H9 (cell line): Measurements from ENCODE around the gene TMTC3. TPM values are rescaled to one million over a fixed set of nuclear protein-coding genes. Genes with fewer than 3 reads are reported as not detected.

Experiments
- DNase-seq: peaks from one replicate; pipeline ENCODE4 v3.0.0-alpha.2; 2017
- H2AFZ ChIP-seq: one replicate; pipeline ENCODE4 v1.6.1; 2013; ENCODE audit warnings: mild to moderate bottlenecking, low read length, control low read depth, moderate library complexity
- H2AK5ac ChIP-seq: 2 replicates; pipeline ENCODE4 v1.6.1; 2013; ENCODE audit warnings: low read length, control low read depth, mixed read lengths; ENCODE audit not compliant: insufficient read length
- H2BK120ac ChIP-seq: one replicate; pipeline ENCODE4 v1.6.1; 2013; ENCODE audit warnings: low read depth, mild to moderate bottlenecking, low read length, control low read depth, inconsistent platforms; ENCODE audit not compliant: poor library complexity, severe bottlenecking
- H2BK12ac ChIP-seq: 2 replicates; pipeline ENCODE4 v1.6.1; 2013; ENCODE audit warnings: low read length, control low read depth, mixed read lengths, low read depth; ENCODE audit not compliant: insufficient read length
- H2BK15ac ChIP-seq: 2 replicates; pipeline ENCODE4 v1.6.1; 2013; ENCODE audit warnings: low read depth, low read length, control low read depth
- H2BK20ac ChIP-seq: one replicate; pipeline ENCODE4 v1.6.1; 2013; ENCODE audit warnings: low read depth, mild to moderate bottlenecking, low read length, control low read depth, inconsistent platforms; ENCODE audit not compliant: poor library complexity, severe bottlenecking
- H2BK5ac ChIP-seq: 2 replicates; pipeline ENCODE4 v1.6.1; 2013; ENCODE audit warnings: low read length, control low read depth, mixed read lengths; ENCODE audit not compliant: insufficient read length
- H3K14ac ChIP-seq: 2 replicates; pipeline ENCODE4 v1.6.1; 2013; ENCODE audit warnings: low read length, control low read depth; ENCODE audit not compliant: insufficient read depth
- H3K18ac ChIP-seq: 2 replicates; pipeline ENCODE4 v1.6.1; 2013; ENCODE audit warnings: low read depth, mild to moderate bottlenecking, mixed read lengths, low read length, control low read depth; ENCODE audit not compliant: insufficient read length
- H3K23ac ChIP-seq: 2 replicates; pipeline ENCODE4 v1.6.1; 2013; ENCODE audit warnings: low read length, control low read depth, mixed read lengths, low read depth; ENCODE audit not compliant: insufficient read length
- H3K23me2 ChIP-seq: 2 replicates; pipeline ENCODE4 v1.6.1; 2013; ENCODE audit warnings: low read depth, mild to moderate bottlenecking, mixed read lengths, low read length, control low read depth; ENCODE audit not compliant: insufficient read length, poor library complexity, severe bottlenecking
- H3K27ac ChIP-seq: 2 replicates; pipeline ENCODE4 v1.5.1; 2013; ENCODE audit warnings: low read length, control low read depth, mixed read lengths, low read depth; ENCODE audit not compliant: insufficient read length
- H3K27me3 ChIP-seq: 2 replicates; pipeline ENCODE4 v1.6.1; 2013; ENCODE audit warnings: low read length, control low read depth, inconsistent platforms; ENCODE audit not compliant: insufficient read depth
- H3K4ac ChIP-seq: 2 replicates; pipeline ENCODE4 v1.6.1; 2013; ENCODE audit warnings: low read depth, mild to moderate bottlenecking, control low read depth, inconsistent platforms, low read length, moderate library complexity
- H3K4me1 ChIP-seq: 2 replicates; pipeline ENCODE4 v1.6.1; 2013; ENCODE audit warnings: low read length, control low read depth, inconsistent platforms; ENCODE audit not compliant: insufficient read depth
- H3K4me2 ChIP-seq: 2 replicates; pipeline ENCODE4 v1.6.1; 2013; ENCODE audit warnings: low read length, control low read depth, mixed read lengths; ENCODE audit not compliant: insufficient read length, insufficient read depth
- H3K56ac ChIP-seq: 2 replicates; pipeline ENCODE4 v1.6.1; 2013; ENCODE audit warnings: low read depth, mild to moderate bottlenecking, mixed read lengths, low read length, control low read depth; ENCODE audit not compliant: insufficient read length
- H3K79me1 ChIP-seq: 2 replicates; pipeline ENCODE4 v1.6.1; 2013; ENCODE audit warnings: low read depth, mild to moderate bottlenecking, moderate library complexity, low read length, control low read depth, inconsistent platforms; ENCODE audit not compliant: insufficient read depth, poor library complexity, severe bottlenecking
- H3K79me2 ChIP-seq: 2 replicates; pipeline ENCODE4 v1.6.1; 2013; ENCODE audit warnings: low read length, control low read depth, inconsistent platforms; ENCODE audit not compliant: insufficient read depth
- H3K9ac ChIP-seq: 2 replicates; pipeline ENCODE4 v1.6.1; 2013; ENCODE audit warnings: low read length, control low read depth, mixed read lengths; ENCODE audit not compliant: insufficient read length; ENCODE audit errors: extremely low read depth
- H3K9me3 ChIP-seq: one replicate; pipeline ENCODE4 v1.6.1; 2013; ENCODE audit warnings: low read depth, low read length, inconsistent platforms; ENCODE audit not compliant: control insufficient read depth
- H3T11ph ChIP-seq: one replicate; pipeline ENCODE4 v1.6.1; 2013; ENCODE audit warnings: mild to moderate bottlenecking, low read length, control low read depth, inconsistent platforms
- H4K20me1 ChIP-seq: one replicate; pipeline ENCODE4 v1.6.1; 2013; ENCODE audit not compliant: control insufficient read depth, insufficient read length, insufficient read depth
- H4K5ac ChIP-seq: 2 replicates; pipeline ENCODE4 v1.6.1; 2013; ENCODE audit warnings: low read depth, mild to moderate bottlenecking, mixed read lengths, low read length, control low read depth; ENCODE audit not compliant: insufficient read length
- H4K8ac ChIP-seq: replicated peaks from 2 replicates; pipeline ENCODE4 v1.6.1; 2013; ENCODE audit warnings: low read length, control low read depth, mixed read lengths, low read depth; ENCODE audit not compliant: insufficient read length
- H4K91ac ChIP-seq: 2 replicates; pipeline ENCODE4 v1.6.1; 2013; ENCODE audit warnings: low read depth, mild to moderate bottlenecking, moderate library complexity, mixed read lengths, low read length, control low read depth; ENCODE audit not compliant: insufficient read length
- H3K27ac Mint-ChIP-seq, 3 experiments: 2 replicates in 2 of 3; 3 replicates in 1 of 3; pipeline ENCODE4 v1.8.0; 2020 to 2021; ENCODE audit warnings: mixed read lengths in 3 of 3, mild to moderate bottlenecking in 1 of 3, moderate library complexity in 1 of 3
- H3K27me3 Mint-ChIP-seq: 2 replicates; pipeline ENCODE4 v1.8.0; 2021; ENCODE audit warnings: low read depth, mild to moderate bottlenecking, moderate library complexity, mixed read lengths
- H3K36me3 Mint-ChIP-seq, 3 experiments: 2 replicates in 2 of 3; 3 replicates in 1 of 3; pipeline ENCODE4 v1.8.0; 2020 to 2021; ENCODE audit warnings: low read depth in 3 of 3, mixed read lengths in 3 of 3; ENCODE audit not compliant: insufficient read depth in 1 of 3
- H3K4me1 Mint-ChIP-seq, 2 experiments: 2 replicates each; pipeline ENCODE4 v1.8.0; 2020; ENCODE audit warnings: mixed read lengths in 2 of 2
- H3K4me3 Mint-ChIP-seq, 2 experiments: 2 replicates in 1 of 2; 3 replicates in 1 of 2; pipeline ENCODE4 v1.8.0; 2020 to 2021; ENCODE audit warnings: mild to moderate bottlenecking in 2 of 2, mixed read lengths in 2 of 2, moderate library complexity in 1 of 2
- H3K9me3 Mint-ChIP-seq, 2 experiments: 2 replicates in 1 of 2; 3 replicates in 1 of 2; pipeline ENCODE4 v1.8.0; 2020; ENCODE audit warnings: mild to moderate bottlenecking in 2 of 2, mixed read lengths in 2 of 2, moderate library complexity in 1 of 2
- WGBS: extraction: QIAGEN DNeasy Blood & Tissue Kit; methylation state at CpG from one replicate; pipeline ENCODE4 v1.1.7; 2013; ENCODE audit warnings: missing lambda C conversion rate, low lambda C conversion rate, mixed read lengths; ENCODE audit not compliant: insufficient read length; ENCODE audit errors: extremely low coverage; 5-methylcytosine and 5-hydroxymethylcytosine counted together
- total RNA-seq: library from RNA; stranded (reverse); gene quantifications from 2 replicates; pipeline ENCODE4 v1.2.1, GENCODE V29; 2021
- TF ChIP-seq, protein P1 (sequence below): fragments of 200-600 bp; sonication (generic); conservative IDR thresholded peaks from 3 replicates; pipeline ENCODE4 v1.8.0; 2021; ENCODE audit warnings: antibody characterized with exemption, mild to moderate bottlenecking

Gene TMTC3
- total RNA-seq, 1 experiment from 2014 or later = 37.7 TPM

GRCh38 chr12:88206601-88207000 is 64.5 kb downstream of the TMTC3 start:
- H3K18ac ChIP-seq = no peak overlapping the region
- no peaks in the 10 kb centered on the region for H3K79me1 ChIP-seq
- H3K23me2 ChIP-seq = no peaks in the 10 kb centered on the region
- peaks cover 11% of the 10 kb centered on the region for H3K9me3 ChIP-seq
- peaks cover 37 to 43% of the 10 kb centered on the region in 2 experiments for H3K9me3 Mint-ChIP-seq
- no peak overlapping the region for H2AK5ac ChIP-seq
- no peak overlapping the region for H4K5ac ChIP-seq
- no CpG with 5 or more reads among the region's 1 CpG for WGBS
- H3K27me3 ChIP-seq = no peaks in the 10 kb centered on the region
- H4K8ac ChIP-seq = no peak overlapping the region
- H3K27me3 Mint-ChIP-seq = no peaks in the 10 kb centered on the region; the same call in 1 of the 2 replicates
- H3K4ac ChIP-seq = no peak overlapping the region
- peaks cover 15 to 44% (median 26%) of the 10 kb centered on the region in 3 experiments for H3K36me3 Mint-ChIP-seq
- H3K4me1 ChIP-seq = no peaks in the 10 kb centered on the region
- no peak overlapping the region for H3K4me2 ChIP-seq
- no peak overlapping the region for H2BK15ac ChIP-seq
- no peak overlapping the region for H3K14ac ChIP-seq
- no peak overlapping the region for H4K91ac ChIP-seq
- no peak overlapping the region for H2BK120ac ChIP-seq
- no peak overlapping the region for H3K9ac ChIP-seq
- no peak overlapping the region for H3T11ph ChIP-seq
- no peak overlapping the region for H3K23ac ChIP-seq
- no peak overlapping the region for H3K27ac ChIP-seq
- no peak overlapping the region for H3K27ac Mint-ChIP-seq
- H2BK12ac ChIP-seq = no peak overlapping the region
- H3K4me3 Mint-ChIP-seq = no peak overlapping the region
- no peaks in the 10 kb centered on the region for H4K20me1 ChIP-seq
- no peak overlapping the region for H2BK5ac ChIP-seq
- TF ChIP-seq, protein P1, sequence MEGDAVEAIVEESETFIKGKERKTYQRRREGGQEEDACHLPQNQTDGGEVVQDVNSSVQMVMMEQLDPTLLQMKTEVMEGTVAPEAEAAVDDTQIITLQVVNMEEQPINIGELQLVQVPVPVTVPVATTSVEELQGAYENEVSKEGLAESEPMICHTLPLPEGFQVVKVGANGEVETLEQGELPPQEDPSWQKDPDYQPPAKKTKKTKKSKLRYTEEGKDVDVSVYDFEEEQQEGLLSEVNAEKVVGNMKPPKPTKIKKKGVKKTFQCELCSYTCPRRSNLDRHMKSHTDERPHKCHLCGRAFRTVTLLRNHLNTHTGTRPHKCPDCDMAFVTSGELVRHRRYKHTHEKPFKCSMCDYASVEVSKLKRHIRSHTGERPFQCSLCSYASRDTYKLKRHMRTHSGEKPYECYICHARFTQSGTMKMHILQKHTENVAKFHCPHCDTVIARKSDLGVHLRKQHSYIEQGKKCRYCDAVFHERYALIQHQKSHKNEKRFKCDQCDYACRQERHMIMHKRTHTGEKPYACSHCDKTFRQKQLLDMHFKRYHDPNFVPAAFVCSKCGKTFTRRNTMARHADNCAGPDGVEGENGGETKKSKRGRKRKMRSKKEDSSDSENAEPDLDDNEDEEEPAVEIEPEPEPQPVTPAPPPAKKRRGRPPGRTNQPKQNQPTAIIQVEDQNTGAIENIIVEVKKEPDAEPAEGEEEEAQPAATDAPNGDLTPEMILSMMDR = no peak
- H3K79me2 ChIP-seq = no peaks in the 10 kb centered on the region
- no peak overlapping the region for H2AFZ ChIP-seq
- H2BK20ac ChIP-seq = no peak overlapping the region
- H3K4me1 Mint-ChIP-seq = no peaks in the 10 kb centered on the region
- H3K56ac ChIP-seq = no peak overlapping the region
- DNase-seq = no peak
